Measurements from ENCODE around the gene TAS2R60. TPM values are rescaled to one million over a fixed set of nuclear protein-coding genes. Genes with fewer than 3 reads are reported as not detected.

Gene TAS2R60, protein sequence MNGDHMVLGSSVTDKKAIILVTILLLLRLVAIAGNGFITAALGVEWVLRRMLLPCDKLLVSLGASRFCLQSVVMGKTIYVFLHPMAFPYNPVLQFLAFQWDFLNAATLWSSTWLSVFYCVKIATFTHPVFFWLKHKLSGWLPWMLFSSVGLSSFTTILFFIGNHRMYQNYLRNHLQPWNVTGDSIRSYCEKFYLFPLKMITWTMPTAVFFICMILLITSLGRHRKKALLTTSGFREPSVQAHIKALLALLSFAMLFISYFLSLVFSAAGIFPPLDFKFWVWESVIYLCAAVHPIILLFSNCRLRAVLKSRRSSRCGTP
- not detected in 2 replicates for total RNA-seq

DNA sequence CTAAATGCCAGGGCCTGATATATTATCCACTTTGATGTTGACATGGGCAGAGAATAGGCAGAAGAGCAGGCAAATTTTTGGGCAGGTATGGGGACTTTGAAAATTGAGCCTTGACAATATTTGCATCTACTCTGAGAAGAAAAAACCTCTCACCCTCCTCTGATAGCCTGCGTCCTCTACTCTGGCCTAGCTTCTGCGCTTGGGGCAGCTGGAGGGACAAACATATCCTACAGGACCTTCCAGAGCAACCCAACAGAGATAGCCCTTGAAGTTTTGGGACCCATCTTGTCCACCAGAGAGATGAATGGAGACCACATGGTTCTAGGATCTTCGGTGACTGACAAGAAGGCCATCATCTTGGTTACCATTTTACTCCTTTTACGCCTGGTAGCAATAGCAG lies at the start of gene TAS2R60:
TSS of gene TAS2R60 (plus strand) at position 301 of the 400 bp plus-strand sequence. CDS start at position 301, 0 bp downstream.

DNA sequence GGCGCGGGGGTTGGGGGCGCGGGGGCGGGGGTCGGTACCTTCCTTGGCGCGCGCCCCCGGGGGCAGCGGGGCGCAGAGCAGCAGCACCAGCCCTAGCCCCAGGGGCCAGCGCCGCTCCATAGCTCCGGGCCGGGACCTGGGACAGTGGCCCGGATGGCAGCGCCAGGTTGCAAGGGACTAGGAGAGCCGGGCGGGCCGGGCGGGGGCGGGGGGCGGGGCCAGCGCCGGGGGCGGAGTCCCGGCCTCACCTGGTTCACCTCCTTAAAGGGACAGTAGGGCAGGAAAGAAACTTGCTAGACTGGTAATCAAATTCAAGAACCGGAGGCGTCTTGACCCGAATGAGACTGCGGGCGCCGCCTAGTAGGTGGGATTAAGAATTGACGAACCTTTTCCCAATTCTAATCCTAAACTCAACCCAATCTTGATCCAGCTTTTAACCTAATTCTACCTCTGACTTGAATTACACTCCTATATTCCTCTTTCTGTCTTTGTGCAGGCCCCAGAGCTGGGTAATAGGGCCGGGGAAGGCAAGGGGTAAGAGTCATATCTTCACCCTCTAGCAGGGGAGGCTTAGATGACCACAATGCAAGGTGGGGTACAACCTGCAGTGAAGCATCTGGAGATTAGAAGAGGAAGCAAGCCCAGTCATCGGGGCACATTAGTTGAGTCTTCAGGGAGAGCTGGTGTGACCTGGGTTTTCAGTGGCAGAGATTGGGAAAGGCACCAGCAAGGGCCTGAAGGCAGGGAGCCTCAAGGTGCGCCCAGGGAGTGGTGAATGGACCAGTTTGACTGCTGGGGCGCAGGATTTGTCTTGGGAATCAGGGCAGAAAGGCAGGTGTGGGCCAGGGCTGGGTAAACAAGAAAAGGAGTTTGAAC lies 34.3 kb upstream of the TAS2R60 start, which contains the start of gene EPHA1:
TSS of gene EPHA1 (minus strand) at position 171 of the 876 bp plus-strand sequence. CDS start at position 120, 51 bp downstream.

DNA sequence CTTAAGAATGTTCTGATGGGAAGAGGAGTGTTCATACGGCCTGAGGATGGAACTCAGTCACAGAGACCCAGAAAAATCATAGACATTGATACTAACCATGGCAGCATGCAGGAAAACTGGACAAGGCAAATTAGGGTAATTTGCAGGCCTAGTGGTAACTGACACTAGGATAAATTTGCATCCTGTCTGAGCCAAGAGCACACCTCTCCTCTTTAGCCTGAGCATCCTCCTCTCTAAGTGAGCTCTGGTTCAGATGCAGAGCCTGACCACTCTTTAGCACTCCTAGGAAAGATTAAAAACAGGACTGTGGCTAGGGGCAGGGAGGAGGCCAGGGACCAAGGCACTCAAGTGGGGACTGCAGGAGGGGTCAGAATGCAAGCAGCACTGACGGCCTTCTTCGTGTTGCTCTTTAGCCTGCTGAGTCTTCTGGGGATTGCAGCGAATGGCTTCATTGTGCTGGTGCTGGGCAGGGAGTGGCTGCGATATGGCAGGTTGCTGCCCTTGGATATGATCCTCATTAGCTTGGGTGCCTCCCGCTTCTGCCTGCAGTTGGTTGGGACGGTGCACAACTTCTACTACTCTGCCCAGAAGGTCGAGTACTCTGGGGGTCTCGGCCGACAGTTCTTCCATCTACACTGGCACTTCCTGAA lies 34.4 kb downstream of the TAS2R60 start, which contains the start of gene TAS2R41:
TSS of gene TAS2R41 (plus strand) at position 373 of the 650 bp plus-strand sequence. CDS start at position 373, 0 bp downstream.

Other genes starting within 250 kb of the TAS2R60 start
- gene TAS2R40, start 221.4 kb upstream of the TAS2R60 start, total RNA-seq: not detected in 2 replicates
- 126 and 130 TPM in 2 replicates for gene GSTK1, start 180.0 kb upstream of the TAS2R60 start, total RNA-seq
- not detected in 2 replicates for gene TMEM139, start 158.5 kb upstream of the TAS2R60 start, total RNA-seq
- 6.7 and 9.1 TPM in 2 replicates for gene CASP2, start 155.1 kb upstream of the TAS2R60 start, total RNA-seq
- not detected in 2 replicates for gene CLCN1, start 127.3 kb upstream of the TAS2R60 start, total RNA-seq
- 0.36 and 0.97 TPM in 2 replicates for gene FAM131B, start 80.7 kb upstream of the TAS2R60 start, total RNA-seq
- 148 and 198 TPM in 2 replicates for gene ZYX, start 62.1 kb upstream of the TAS2R60 start, total RNA-seq
- not detected in 2 replicates for gene EPHA1, start 34.6 kb upstream of the TAS2R60 start, total RNA-seq
- gene TAS2R41, start 34.4 kb downstream of the TAS2R60 start, total RNA-seq: not detected in 2 replicates
- gene CTAGE15, start 128.3 kb downstream of the TAS2R60 start, total RNA-seq: not detected in 2 replicates
- 7.8 and 12.3 TPM in 2 replicates for gene TCAF2, start 177.5 kb downstream of the TAS2R60 start, total RNA-seq

All from cardiac atrium fibroblast (primary cell).